ENCODE data around the gene FSCN2.

Gene FSCN2

DNA sequence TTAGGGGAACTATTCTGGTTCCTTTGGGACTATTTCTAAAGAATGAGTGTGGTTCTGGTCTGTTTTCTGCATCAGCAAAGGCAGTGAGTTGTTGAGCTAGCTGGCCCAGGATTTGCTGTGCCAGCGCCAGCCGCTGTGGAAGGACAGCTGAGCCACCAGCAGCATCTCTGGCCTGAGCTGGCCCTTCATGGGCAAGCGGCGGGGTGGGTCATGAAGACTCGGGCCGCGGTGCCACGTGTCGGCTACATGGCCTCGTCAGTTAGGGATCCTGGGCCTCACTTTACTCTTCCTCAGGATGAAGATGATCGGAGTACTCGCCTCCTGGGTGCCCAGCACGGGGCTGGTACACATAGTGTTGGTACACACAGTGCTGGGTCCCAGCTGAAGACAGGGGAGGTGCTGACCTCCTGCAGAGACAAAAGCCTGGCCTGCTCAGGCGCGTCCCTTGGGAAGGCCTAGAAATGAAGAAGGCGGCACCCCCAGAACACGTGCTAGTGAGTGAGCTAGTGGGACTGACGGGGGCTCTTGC, 41.9 kb downstream of the FSCN2 start:
- DNase-seq (ENCODE audit: low read depth) = no peak
- H3K4me3 ChIP-seq (replicated peaks; ENCODE audit: low read depth, low read length) = no peak overlapping the region

GRCh38 chr17:81570964-81571363, 42.8 kb downstream of the FSCN2 start:
- no peak overlapping the region for H3K4me3 ChIP-seq (replicated peaks; ENCODE audit: low read depth, low read length)
- TF ChIP-seq, protein P1, sequence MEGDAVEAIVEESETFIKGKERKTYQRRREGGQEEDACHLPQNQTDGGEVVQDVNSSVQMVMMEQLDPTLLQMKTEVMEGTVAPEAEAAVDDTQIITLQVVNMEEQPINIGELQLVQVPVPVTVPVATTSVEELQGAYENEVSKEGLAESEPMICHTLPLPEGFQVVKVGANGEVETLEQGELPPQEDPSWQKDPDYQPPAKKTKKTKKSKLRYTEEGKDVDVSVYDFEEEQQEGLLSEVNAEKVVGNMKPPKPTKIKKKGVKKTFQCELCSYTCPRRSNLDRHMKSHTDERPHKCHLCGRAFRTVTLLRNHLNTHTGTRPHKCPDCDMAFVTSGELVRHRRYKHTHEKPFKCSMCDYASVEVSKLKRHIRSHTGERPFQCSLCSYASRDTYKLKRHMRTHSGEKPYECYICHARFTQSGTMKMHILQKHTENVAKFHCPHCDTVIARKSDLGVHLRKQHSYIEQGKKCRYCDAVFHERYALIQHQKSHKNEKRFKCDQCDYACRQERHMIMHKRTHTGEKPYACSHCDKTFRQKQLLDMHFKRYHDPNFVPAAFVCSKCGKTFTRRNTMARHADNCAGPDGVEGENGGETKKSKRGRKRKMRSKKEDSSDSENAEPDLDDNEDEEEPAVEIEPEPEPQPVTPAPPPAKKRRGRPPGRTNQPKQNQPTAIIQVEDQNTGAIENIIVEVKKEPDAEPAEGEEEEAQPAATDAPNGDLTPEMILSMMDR (IDR thresholded peaks at IDR 0.05; ENCODE audit: low read length, missing control alignments) = no peak
- no peak for DNase-seq (ENCODE audit: low read depth)

More for the DNA sequence above, 41.9 kb downstream of the FSCN2 start:
- TF ChIP-seq, protein P1 (IDR thresholded peaks at IDR 0.05; ENCODE audit: low read length, missing control alignments) = no peak

DNA sequence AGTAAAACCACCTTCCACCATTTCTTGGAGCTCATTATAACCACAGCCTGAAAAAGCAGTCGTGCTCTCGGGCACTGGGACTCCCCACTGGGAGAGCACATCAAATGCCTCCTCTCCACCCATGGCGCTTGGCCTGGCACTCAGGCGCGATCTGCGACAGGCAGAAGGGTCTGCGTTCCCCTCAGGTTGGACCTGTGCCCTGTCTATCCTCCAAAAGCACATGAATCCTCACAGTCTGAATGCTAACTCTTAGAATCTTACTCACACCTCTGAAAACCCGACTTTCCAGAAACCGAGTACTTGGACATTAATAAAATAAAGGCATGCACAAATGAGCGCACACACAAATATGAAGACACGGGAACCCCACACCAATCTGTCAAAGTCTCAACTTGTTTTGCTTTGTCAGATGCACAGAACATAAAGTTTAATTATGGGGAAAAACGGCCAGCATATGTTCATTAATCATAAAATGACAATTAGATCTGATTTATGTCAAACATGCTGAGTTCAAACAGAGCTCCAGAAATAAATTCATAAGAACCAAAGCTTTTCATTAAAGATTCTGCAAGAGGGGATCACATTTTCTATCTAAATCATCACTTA, 44.5 kb downstream of the FSCN2 start:
- TF ChIP-seq, protein P1 (IDR thresholded peaks at IDR 0.05; ENCODE audit: low read length, missing control alignments) = no peak
- DNase-seq (ENCODE audit: low read depth) = no peak
- no peak overlapping the region for H3K4me3 ChIP-seq (replicated peaks; ENCODE audit: low read depth, low read length)

GRCh38 chr17:81573794-81574642, 45.8 kb downstream of the FSCN2 start:
- DNase-seq (ENCODE audit: low read depth) = no peak
- TF ChIP-seq, protein P1 (IDR thresholded peaks at IDR 0.05; ENCODE audit: low read length, missing control alignments) = no peak
- no peak overlapping the region for H3K4me3 ChIP-seq (replicated peaks; ENCODE audit: low read depth, low read length)

- no peak for DNase-seq (ENCODE audit: low read depth)
- H3K4me3 ChIP-seq (replicated peaks; ENCODE audit: low read depth, low read length) = no peak overlapping the region
- TF ChIP-seq, protein P1 (IDR thresholded peaks at IDR 0.05; ENCODE audit: low read length, missing control alignments) = no peak
Observed at GRCh38 chr17:81574643-81574956, 46.4 kb downstream of the FSCN2 start.

- H3K4me3 ChIP-seq (replicated peaks; ENCODE audit: low read depth, low read length) = no peak overlapping the region
- TF ChIP-seq, protein P1 (IDR thresholded peaks at IDR 0.05; ENCODE audit: low read length, missing control alignments) = no peak
Observed at GRCh38 chr17:81575836-81576235, 47.7 kb downstream of the FSCN2 start.

More at GRCh38 chr17:81575836-81576235, 47.7 kb downstream of the FSCN2 start:
- no peak for DNase-seq (ENCODE audit: low read depth)

All from fibroblast of pulmonary artery (primary cell).